NK-92 treated with Interleukin-12 subunit alpha and Interleukin-12 subunit beta, amount 100 ng/mL, for 24 hours (cell line): Measurements from ENCODE around the gene OAS3.
"Not testable (repeated sequence)": the region's sequence is repeated elsewhere in the genome, so short reads cannot be mapped to it uniquely, and the experiment has no call there.

Experiments
- DNase-seq: peaks from one replicate; lab custom pipeline; 2025; lab: John Stamatoyannopoulos, UW

OAS3 gene

GRCh38 chr12:112924986-112925385, 13.3 kb upstream of the OAS3 start:
- DNase-seq, result no peak

- not testable (repeated sequence) for DNase-seq
Measured at GRCh38 chr12:112926416-112927033, 11.7 kb upstream of the OAS3 start.

- DNase-seq, result no peak
Measured at GRCh38 chr12:112927475-112927874, 10.8 kb upstream of the OAS3 start.

- DNase-seq, result no peak
Measured at GRCh38 chr12:112927925-112928324, 10.3 kb upstream of the OAS3 start.

- DNase-seq, result no peak
Measured at GRCh38 chr12:112928978-112929377, 9.3 kb upstream of the OAS3 start.

- DNase-seq, result no peak
Measured at GRCh38 chr12:112929715-112930114, 8.6 kb upstream of the OAS3 start.

- DNase-seq, result no peak
Measured at GRCh38 chr12:112930350-112930749, 7.9 kb upstream of the OAS3 start.

- no peak for DNase-seq
Measured at GRCh38 chr12:112932485-112933128, 5.7 kb upstream of the OAS3 start.

- DNase-seq, result no peak
Measured at GRCh38 chr12:112933129-112933505, 5.2 kb upstream of the OAS3 start.

- DNase-seq, result no peak
Measured at GRCh38 chr12:112936264-112936663, 2.0 kb upstream of the OAS3 start.

GRCh38 chr12:112936927-112937326, 1.3 kb upstream of the OAS3 start:
- no peak for DNase-seq

- no peak for DNase-seq
Measured at GRCh38 chr12:112938751-112939150, 477 bp downstream of the OAS3 start.

- no peak for DNase-seq
Measured at GRCh38 chr12:112939761-112940381, 1.6 kb downstream of the OAS3 start.

GRCh38 chr12:112941528-112942335, 3.5 kb downstream of the OAS3 start:
- no peak for DNase-seq

- no peak for DNase-seq
Measured at GRCh38 chr12:112942572-112942971, 4.3 kb downstream of the OAS3 start.

GRCh38 chr12:112944024-112944690, 5.9 kb downstream of the OAS3 start:
- DNase-seq, result no peak

- no peak for DNase-seq
Measured at GRCh38 chr12:112945515-112945914, 7.2 kb downstream of the OAS3 start.

GRCh38 chr12:112946236-112947000, 8.1 kb downstream of the OAS3 start:
- no peak for DNase-seq

GRCh38 chr12:112947314-112947713, 9.0 kb downstream of the OAS3 start:
- no peak for DNase-seq

- DNase-seq, result no peak
Measured at GRCh38 chr12:112947761-112948160, 9.5 kb downstream of the OAS3 start.

- no peak for DNase-seq
Measured at GRCh38 chr12:112948806-112949205, 10.5 kb downstream of the OAS3 start.
